ENCODE data around the gene SKIC8.

GRCh38 chr15:78323693-78324092 is 24.3 kb upstream of the SKIC8 start:
- TF ChIP-seq EZH2 (IDR thresholded peaks at IDR 0.05; ENCODE audit: insufficient read depth, poor library complexity, severe bottlenecking) (no peak), EZH2phosphoT487 (IDR thresholded peaks at IDR 0.05; ENCODE audit: insufficient read depth, low read depth) (no peak)

Data from GM23248 (cell line).